Panc1 (cell line): ENCODE results near the gene SLC10A4. TPM values are rescaled to one million over a fixed set of nuclear protein-coding genes. Genes with fewer than 3 reads are reported as not detected.

ENCODE experiments used
- ATAC-seq: fragments of 200-7000 bp; cut with Tn5 transposase; 2 replicates; pipeline ENCODE4 v1.9.1; 2020; ENCODE audit warnings: mild to moderate bottlenecking, moderate library complexity
- BruUV-seq: library from RNA; stranded (reverse); fragments of 400-500 nt; replicated peaks from 2 replicates; lab custom pipeline; 2021; lab: Mats Ljungman, UMichigan
- CTCF ChIA-PET: fragments of 300-600 bp; sonication (Branson Sonifier 250); formaldehyde crosslinking; loops from one replicate; lab custom pipeline; 2022; ENCODE audit warnings: antibody characterized with exemption; lab: Charles Lee
- POLR2A ChIA-PET: fragments of 300-600 bp; sonication (Branson Sonifier 250); formaldehyde crosslinking; loops from one replicate; lab custom pipeline; 2022; ENCODE audit warnings: antibody characterized with exemption; lab: Charles Lee
- DNase-seq: peaks from one replicate; pipeline ENCODE4 v3.0.0-alpha.2; 2010; ENCODE audit warnings: low read depth, low spot score
- H3K27ac ChIP-seq: 2 replicates; pipeline ENCODE4 v1.5.1; 2011; ENCODE audit warnings: mild to moderate bottlenecking, low read length, inconsistent platforms
- H3K27me3 ChIP-seq: fragments of 200-500 bp; sonication (Bioruptor generic); 2 replicates; pipeline ENCODE4 v1.6.0; 2014; ENCODE audit warnings: low read length, inconsistent platforms; ENCODE audit not compliant: control insufficient read depth, insufficient read depth
- H3K36me3 ChIP-seq: fragments of 200-500 bp; sonication (Bioruptor generic); 2 replicates; pipeline ENCODE4 v1.5.1; 2014; ENCODE audit warnings: inconsistent platforms, mild to moderate bottlenecking, low read length, moderate library complexity; ENCODE audit not compliant: control insufficient read depth, insufficient read depth
- H3K4me1 ChIP-seq: 2 replicates; pipeline ENCODE4 v1.5.1; 2011; ENCODE audit warnings: inconsistent platforms, mild to moderate bottlenecking, low read length, moderate library complexity; ENCODE audit not compliant: control insufficient read depth, insufficient read depth
- H3K4me3 ChIP-seq, 2 experiments: 2 replicates each; pipeline ENCODE4 v1.5.1; 2011 to 2012; ENCODE audit warnings: low read depth in 2 of 2, low read length in 2 of 2, mild to moderate bottlenecking in 2 of 2, inconsistent platforms in 1 of 2, moderate library complexity in 1 of 2
- H3K9me3 ChIP-seq: fragments of 200-500 bp; sonication (Bioruptor generic); 2 replicates; pipeline ENCODE4 v1.5.1; 2014; ENCODE audit warnings: low read depth, mild to moderate bottlenecking, inconsistent platforms, low read length, moderate library complexity; ENCODE audit not compliant: control insufficient read depth, insufficient read depth
- POLR2AphosphoS5 ChIP-seq: IDR thresholded peaks from 2 replicates; pipeline ENCODE4 v1.6.1; 2012; ENCODE audit warnings: mild to moderate bottlenecking, low read depth, low read length, moderate library complexity
- REST ChIP-seq, 2 experiments: IDR thresholded peaks; 2 replicates each; pipeline ENCODE4 v1.6.1; 2011 to 2012; ENCODE audit warnings: low read depth in 2 of 2, control low read depth in 1 of 2, low read length in 1 of 2, mild to moderate bottlenecking in 1 of 2, moderate library complexity in 1 of 2; ENCODE audit not compliant: insufficient read depth in 1 of 2
- SIN3A ChIP-seq: IDR thresholded peaks from 2 replicates; pipeline ENCODE4 v1.6.1; 2012; ENCODE audit warnings: low read depth, mild to moderate bottlenecking, low read length, moderate library complexity, borderline replicate concordance; ENCODE audit not compliant: insufficient read depth
- TCF7L2 ChIP-seq: IDR thresholded peaks from 2 replicates; pipeline ENCODE4 v1.6.1; 2011; ENCODE audit warnings: mild to moderate bottlenecking, low read depth, low read length, inconsistent platforms
- in situ Hi-C: cut with HindIII; loops from 2 replicates; pipeline ENCODE4 v1.10.0; 2016; ENCODE audit warnings: low sequenced_read_pairs, low pct_unique_long_range_greater_than_20kb
- intact Hi-C: fragments of 100-400 bp; cut with micrococcal nuclease; formaldehyde crosslinking; loops from one replicate; pipeline ENCODE4 v1.10.0; 2022; ENCODE audit not compliant: unreplicated experiment
- total RNA-seq: library from RNA; stranded (reverse); gene quantifications from one replicate; pipeline ENCODE4 v1.2.1, GENCODE V29; 2021; ENCODE audit not compliant: unreplicated experiment
- TF ChIP-seq, protein P1 (sequence below): fragments of 450-650 bp; IDR thresholded peaks from 2 replicates; pipeline ENCODE4 v1.5.1; 2017; ENCODE audit warnings: mild to moderate bottlenecking

Gene SLC10A4
- total RNA-seq, 1 experiment from 2014 or later = 1.2 TPM

- in situ Hi-C loops = no loop called here
- TF ChIP-seq SIN3A (no peak), POLR2AphosphoS5 (no peak), REST (IDR thresholded peaks at IDR 0.05; ENCODE audit: insufficient read depth in 1 of 2, low read depth in 2 of 2, low read length in 1 of 2) (no peak), TCF7L2 (no peak)
- TF ChIP-seq, protein P1, sequence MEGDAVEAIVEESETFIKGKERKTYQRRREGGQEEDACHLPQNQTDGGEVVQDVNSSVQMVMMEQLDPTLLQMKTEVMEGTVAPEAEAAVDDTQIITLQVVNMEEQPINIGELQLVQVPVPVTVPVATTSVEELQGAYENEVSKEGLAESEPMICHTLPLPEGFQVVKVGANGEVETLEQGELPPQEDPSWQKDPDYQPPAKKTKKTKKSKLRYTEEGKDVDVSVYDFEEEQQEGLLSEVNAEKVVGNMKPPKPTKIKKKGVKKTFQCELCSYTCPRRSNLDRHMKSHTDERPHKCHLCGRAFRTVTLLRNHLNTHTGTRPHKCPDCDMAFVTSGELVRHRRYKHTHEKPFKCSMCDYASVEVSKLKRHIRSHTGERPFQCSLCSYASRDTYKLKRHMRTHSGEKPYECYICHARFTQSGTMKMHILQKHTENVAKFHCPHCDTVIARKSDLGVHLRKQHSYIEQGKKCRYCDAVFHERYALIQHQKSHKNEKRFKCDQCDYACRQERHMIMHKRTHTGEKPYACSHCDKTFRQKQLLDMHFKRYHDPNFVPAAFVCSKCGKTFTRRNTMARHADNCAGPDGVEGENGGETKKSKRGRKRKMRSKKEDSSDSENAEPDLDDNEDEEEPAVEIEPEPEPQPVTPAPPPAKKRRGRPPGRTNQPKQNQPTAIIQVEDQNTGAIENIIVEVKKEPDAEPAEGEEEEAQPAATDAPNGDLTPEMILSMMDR = no peak
- CTCF ChIA-PET = no interaction called here
- Histone ChIP-seq H3K27me3 (no peaks in the 10 kb centered on the region), H3K36me3 (peaks cover 2% of the 10 kb centered on the region; the same call in 1 of the 2 replicates), H3K27ac (no peak overlapping the region), H3K9me3 (no peaks in the 10 kb centered on the region), H3K4me3 (no peak overlapping the region), H3K4me1 (no peaks in the 10 kb centered on the region)
- POLR2A ChIA-PET = no interaction called here
- intact Hi-C loops = loop anchor here (10.0 kb wide), 1 partner anchor 371 kb away; no protein-coding TSS in a partner anchor
- DNase-seq = no peak
- no TSS peak for BruUV-seq
- no peak for ATAC-seq
Observed at GRCh38 chr4:48495941-48496340, 12.8 kb downstream of the SLC10A4 start.

DNA sequence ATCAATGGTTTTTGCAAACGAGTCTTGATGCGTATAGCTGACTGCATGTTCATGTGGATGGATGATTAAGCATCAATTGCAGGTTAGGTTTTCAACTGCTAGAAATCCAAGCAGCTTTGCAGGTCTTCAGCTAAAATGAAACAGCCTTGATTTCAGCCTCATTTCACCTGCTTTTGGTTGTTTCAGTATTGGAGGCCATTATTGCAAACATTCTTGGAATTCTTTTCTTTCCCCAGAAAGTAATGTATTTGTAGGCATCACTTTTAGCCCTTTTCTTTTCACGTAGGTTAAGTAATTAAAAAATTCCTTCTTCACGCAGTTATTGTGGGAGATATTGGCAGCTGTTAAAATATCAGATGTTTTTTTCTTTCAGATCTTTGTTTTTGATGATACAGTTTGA, 15.8 kb downstream of the SLC10A4 start:
- in situ Hi-C loops = no loop called here
- intact Hi-C loops = loop anchor here (10.0 kb wide), 1 partner anchor 374 kb away; no protein-coding TSS in a partner anchor

More for the DNA sequence above, 15.8 kb downstream of the SLC10A4 start:
- Histone ChIP-seq H3K4me3 (no peak overlapping the region), H3K27me3 (no peaks in the 10 kb centered on the region), H3K36me3 (peaks cover 12% of the 10 kb centered on the region; the same call in 1 of the 2 replicates), H3K27ac (no peak overlapping the region), H3K9me3 (no peaks in the 10 kb centered on the region), H3K4me1 (no peaks in the 10 kb centered on the region)
- TSS peak; percentile 42 for BruUV-seq
- CTCF ChIA-PET = no interaction called here
- DNase-seq (no peak), ATAC-seq (no peak)
- TF ChIP-seq, protein P1 = no peak
- TF ChIP-seq TCF7L2 = no peak
- TF ChIP-seq SIN3A = no peak
- TF ChIP-seq REST (IDR thresholded peaks at IDR 0.05; ENCODE audit: insufficient read depth in 1 of 2, low read depth in 2 of 2, low read length in 1 of 2) = no peak
- no peak for TF ChIP-seq POLR2AphosphoS5
- POLR2A ChIA-PET = no interaction called here
